Measurements from ENCODE around the gene ANTXR2.
"Not testable (repeated sequence)": the region's sequence is repeated elsewhere in the genome, so short reads cannot be mapped to it uniquely, and the experiment has no call there.

ANTXR2 gene

DNA sequence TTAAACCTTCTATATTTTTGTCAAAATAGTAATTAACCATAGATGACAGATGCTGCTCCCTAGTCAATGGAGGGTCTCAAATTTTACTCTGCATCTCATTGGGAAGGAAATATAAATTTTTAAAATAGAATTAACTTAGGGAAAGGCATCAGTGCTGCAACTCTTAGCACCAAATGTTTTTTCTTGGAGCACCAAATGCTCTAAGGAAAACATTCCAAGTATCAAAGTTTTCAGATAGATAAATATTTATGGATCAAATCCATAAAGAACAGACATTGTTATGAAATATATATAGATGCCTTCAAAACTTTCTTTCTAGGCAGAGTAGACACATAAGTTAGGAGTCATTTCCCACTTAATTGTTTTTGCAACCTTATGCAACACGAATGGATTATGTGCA is 168.7 kb downstream of the ANTXR2 start:
- no peak for DNase-seq

DNA sequence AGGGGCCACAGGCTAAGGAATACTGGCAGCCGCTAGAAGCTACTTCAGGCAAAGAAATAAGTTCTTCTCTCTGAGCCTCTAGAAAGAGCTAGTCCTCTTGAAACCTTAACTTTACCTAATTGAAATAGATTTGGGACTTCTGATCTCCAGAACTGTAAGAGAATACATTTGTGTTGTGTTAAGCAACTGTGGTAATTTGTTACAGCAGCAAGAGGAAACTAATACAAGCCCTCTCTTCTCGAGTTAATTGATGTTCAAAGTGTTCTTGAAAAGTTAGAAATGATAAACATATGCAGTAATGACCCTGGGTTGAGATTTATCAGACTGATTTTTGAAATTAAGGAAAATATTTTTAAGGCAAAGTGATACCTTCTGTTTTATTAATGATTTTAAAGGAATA is 172.8 kb downstream of the ANTXR2 start:
- DNase-seq: no peak

DNA sequence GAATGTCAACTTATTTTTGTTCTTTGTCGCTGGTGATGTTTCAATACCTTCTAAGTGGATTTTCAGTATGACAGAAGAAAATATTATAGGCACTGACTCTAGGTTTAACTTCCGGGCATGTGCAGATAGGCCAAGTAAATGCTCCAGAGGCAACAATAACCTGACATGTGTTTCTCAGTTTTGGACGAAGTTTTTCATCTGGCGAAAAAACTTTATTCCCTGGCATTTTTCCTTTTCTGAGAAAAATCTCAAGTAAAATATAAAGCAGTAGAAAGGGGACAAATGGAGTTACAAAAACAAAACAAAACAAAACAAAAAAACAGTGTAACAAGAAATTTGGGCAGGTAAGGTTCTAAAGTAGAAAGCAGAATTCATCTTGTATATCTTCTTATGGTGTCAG is 173.5 kb downstream of the ANTXR2 start:
- no peak for DNase-seq

DNA sequence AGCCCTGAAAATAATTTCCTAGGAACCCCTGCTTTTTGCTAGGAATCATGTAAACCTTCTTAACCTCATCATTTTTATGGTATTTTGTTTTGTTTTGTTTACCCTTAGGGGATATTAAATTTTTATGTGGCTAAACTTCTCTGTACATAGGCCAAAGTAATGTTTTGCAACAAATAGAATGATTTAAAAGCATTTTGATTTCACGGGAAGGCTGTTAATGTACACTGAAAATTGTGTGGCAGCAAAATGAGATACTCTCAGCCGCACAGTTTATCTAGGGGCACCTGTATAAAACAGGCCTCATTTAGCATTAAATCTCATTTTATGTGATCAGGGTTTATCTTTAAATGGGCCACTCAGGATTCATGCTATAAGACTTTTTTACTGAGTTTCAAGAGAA is 175.0 kb downstream of the ANTXR2 start:
- DNase-seq: no peak

DNA sequence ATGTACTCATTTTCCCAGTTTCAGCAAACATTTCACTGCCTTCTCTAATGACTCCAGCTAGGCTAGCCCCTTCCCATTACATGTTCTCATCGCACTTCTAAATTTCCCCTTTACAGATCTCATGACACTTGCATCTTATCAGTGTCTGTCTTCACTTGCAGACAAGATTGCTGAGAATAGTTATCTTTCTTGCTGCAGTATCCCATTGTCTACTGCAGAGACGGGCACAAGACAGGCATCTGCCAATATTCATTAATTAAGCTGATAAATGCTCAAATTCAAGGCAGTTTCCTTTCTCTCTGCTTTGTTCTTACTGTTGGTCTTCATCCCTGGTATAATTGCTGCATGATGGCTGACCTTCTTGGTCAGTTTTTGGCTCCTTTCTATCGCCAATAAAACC is 175.9 kb downstream of the ANTXR2 start:
- no peak for DNase-seq

DNA sequence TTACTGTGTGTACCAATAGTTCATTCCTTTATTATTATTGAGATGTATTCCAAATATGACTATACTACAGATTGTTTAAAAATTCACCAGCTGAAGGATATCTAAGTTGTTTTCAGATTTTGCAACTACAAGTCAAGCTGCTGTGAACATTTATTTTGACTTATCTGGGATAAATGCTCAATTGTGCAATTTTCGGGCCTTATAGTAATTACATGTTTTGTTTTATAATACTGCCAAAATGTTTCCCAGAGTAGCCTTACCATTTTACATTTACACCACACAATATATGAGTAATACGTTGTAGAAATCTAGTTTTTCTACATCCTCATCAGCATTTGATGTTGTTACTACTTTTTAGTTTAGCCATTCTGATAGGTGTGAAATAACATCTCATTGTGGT is 179.6 kb downstream of the ANTXR2 start:
- DNase-seq: no peak

DNA sequence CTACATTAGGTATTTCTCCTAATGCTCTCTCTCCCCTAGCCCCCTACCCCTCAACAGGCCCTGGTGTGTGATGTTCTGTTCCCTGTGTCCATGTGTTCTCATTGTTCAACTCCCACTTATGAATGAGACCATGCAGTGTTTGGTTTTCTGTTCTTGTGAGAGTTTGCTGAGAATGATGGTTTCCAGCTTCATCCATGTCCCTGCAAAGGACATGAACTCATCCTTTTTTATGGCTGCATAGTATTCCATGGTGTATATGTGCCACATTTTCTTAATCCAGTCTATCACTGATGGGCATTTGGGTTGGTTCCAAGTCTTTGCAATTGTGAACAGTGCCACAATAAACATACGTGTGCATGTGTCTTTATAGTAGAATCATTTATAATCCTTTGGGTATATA is 184.0 kb downstream of the ANTXR2 start:
- not testable (repeated sequence) for DNase-seq

DNA sequence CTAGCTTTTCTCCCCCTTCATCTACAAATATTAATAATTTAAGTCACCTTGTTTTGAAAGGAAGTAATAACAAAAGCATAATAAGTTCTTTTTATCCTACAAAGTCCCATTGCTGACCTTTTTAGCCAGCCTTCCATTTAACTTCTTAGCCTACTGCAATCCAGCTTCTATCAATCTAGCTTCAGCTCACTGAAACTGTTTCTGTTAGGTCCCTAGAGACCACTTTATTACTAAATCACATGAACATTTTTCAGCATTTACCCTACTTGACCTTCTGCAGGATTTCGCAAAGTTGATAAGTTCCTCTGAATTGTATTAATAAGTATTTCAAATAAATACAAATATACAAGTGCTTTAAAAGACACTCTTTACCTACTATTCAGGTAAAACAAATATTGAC is 186.5 kb downstream of the ANTXR2 start:
- DNase-seq: no peak

DNA sequence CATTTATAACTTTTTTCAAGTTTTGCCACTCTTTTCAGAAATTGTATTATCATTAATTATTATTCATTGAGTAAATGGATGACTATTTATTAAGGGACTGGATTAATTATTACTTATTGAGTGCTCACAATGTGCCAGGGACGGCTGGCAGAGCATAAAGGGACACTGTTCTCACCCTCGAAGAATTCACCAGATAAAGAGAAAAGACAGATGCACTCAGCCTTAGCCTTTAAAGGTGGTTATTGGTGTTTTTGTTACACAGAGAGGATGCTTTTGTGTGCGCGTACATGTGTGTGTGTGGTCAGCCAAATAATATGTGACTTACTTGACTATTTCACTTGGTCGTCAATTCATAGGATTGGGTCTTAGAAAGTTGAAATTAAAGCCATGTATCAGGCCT is 187.0 kb downstream of the ANTXR2 start:
- no peak for DNase-seq

DNA sequence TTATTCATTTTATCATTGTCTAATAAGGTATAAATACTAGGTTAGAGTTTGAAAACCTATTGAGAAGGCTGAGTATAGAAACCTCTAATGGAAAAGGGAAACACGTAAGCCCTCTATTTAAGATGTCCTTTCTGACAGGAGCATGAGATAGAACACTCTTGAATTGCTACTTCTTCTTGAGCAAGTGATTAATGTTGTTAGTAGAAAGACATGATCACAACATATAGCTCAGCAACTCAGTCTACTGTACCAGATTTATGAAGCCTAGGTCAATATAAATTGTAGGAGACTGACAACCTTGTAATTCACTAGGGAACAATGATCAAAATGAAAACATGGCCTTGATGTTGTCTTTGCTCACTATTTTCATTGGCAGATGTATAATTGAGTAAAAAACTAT is 189.7 kb downstream of the ANTXR2 start:
- DNase-seq: no peak

DNA sequence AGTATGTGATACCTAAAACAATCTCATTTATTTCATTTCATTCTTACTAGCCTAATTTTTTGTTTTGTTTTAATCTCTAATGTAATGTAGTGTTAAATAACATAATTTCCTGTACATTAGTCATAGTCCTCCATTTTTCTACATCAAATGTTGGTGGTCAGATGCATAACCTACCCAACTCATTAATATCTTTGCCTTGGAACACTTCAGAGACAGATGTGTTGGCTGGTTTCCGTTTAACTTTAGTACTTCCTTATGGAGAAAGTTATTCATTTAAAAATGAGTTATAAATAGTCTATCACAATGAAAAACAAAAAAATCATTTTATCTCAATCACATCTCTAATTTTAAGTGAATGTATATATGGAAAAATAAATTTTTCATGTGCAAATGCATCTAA is 190.2 kb downstream of the ANTXR2 start:
- DNase-seq: no peak

DNA sequence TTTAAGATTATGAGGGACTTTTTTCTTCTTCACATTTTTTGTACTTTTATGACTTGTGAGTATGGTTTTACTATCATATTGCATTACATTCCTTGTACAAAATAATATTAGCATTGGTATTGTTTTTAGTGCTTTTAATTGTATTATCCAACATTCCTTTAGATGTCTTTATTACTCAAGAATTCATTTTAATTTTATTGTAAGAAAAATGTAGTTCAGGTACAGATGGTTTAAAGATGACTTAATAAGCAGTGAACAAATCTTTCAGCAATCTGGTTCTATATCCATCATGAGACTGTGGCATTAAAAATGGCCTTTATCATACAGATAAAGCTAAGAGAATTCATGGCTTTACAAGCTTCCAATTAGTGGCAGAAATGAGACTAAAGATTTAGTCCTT is 191.6 kb downstream of the ANTXR2 start:
- no peak for DNase-seq

DNA sequence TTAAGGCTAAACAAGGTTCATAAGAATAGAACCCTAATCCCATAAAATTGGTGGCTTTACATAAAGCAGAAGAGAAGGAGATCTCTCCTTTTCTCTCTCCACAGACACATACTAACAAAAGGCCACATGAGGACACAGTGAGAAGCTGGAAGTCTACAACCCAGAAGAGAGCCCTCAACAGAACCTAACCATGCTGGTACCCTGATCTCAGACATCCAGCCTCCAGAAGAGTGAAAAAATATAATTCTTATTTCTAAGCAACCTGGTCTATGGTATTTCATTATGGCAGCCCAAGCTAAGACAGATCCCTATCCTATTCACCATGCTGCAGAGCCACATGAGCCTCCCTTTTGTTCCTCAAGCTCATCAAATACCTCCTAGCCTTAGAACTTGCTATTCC is 195.5 kb downstream of the ANTXR2 start:
- DNase-seq: no peak

DNA sequence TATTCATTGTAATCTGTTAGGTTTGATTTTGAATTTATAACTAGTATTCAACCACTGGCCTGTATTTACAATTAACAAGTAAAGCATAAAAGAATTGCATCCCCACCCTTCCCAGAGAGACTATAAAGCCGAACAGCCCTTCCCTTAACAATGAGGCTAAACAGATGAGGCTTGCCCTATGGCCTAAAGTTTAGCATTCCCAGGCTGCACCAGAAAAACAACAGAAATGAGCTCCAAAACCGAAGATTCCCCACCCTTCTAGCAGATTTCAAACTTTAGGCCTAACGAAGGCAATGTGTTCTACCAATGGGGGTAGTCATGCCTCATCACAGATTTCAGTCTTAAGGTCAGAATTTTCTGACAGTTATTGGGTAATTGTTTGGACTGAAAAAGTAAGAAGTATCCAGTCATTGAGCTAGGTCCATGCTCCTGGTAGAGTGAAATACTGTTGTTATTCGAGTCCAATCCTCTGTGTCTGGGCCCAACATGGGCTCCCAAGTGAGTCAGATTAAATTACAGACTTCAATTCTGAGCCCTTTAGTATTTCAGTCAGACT is 197.6 kb downstream of the ANTXR2 start:
- DNase-seq: no peak

DNA sequence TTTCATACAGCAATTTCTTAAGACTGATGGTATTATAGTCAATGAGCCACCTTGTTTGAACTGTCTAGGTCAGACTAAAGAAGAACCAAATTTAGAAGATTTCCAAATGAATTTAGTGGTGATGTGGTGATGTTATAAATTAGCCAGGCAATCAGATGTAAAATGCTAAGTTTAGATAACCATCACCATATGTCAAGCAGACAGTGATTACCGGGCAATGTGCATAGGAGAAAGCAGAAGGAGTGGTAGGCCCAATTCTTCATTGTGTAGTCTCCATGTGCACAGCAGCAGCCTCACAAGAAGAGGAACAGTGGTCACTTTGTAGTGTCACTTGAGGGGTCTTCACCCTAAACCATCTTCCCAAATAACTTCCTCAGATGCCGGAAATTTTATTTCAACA is 198.8 kb downstream of the ANTXR2 start:
- no peak for DNase-seq

DNA sequence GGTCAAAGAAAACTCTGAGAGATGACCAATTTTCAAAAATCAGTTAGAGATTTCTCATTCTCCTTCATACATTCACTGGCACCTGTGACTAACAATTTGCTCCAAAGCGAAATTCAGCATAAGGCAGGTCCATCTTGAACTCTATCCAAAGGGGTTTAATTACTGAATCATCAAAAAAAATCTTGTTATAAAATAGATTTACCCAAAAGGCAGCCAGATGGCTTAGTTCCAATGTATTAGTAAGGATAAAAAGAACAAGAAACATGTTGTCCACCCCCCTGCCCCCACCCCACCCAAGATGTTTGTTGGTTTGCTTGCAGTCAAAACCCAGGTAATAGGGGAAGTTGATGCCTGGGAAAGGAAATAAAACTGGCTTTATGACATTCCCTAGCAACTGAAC is 200.3 kb downstream of the ANTXR2 start:
- DNase-seq: no peak

DNA sequence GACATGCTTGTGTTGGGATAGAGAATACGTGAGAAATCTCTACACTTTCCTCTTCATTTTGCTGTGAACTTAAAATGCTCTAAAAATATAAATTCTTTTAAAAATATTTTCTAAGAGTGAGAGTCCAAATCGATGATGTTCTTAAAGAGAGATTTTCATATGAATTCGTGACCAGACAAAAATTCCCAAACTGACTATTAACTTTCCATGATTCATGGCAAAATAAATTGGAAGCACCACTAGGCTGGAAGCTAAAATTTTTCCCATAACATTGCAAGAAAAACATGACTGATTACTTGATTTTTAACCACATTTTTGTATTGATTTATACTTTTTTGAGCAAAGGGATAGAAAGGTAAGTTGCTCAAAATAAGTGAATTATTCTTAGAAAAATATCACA is 201.1 kb downstream of the ANTXR2 start:
- no peak for DNase-seq

DNA sequence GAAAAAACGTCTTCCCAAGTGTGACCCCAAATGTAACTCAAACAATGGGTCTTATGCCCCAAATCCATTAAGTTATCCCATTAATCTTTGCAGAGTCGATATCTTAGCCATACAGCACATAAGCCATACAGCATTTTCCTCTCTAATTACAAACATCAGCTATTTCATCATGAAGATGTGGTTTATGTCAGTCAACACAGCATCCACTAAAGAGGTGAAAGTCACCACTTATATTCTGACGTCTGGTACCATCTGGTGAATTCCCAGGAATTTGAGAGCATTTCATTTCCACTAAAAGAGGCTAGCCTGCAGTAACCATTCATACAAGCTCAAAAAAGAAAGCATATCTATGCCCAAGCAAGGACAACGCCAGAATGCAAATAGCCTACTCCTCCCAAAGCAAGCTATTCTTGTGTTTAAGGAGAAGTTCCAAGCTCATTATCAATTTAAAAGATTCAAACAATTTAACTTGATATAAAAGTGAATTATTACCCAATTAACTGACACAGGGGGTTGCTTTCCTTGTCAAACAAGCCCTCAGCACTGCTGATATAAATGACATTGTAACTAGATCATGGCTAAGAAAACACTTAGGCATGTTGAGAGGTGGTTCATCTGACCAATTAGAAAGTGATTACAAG is 203.3 kb downstream of the ANTXR2 start:
- DNase-seq: no peak

DNA sequence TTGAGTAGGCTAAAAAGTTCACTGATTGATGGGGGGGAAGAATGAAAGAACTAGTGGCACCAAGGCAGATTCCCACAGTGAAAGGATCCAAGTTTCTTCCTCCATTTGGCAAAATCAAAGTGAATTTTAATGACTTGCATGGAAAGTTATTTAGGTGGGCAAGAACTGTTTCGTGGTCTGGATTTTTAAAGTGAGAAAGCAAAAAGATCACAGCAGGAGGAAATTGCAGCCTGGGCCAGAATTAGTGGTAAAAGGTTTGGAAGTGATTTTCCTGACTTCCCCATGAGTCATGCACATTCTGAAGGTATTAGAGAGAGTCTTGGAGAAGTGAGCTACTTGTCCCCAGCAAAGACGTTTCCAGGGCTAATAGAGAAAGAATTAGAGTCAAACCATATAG is 207.8 kb downstream of the ANTXR2 start:
- DNase-seq: no peak

DNA sequence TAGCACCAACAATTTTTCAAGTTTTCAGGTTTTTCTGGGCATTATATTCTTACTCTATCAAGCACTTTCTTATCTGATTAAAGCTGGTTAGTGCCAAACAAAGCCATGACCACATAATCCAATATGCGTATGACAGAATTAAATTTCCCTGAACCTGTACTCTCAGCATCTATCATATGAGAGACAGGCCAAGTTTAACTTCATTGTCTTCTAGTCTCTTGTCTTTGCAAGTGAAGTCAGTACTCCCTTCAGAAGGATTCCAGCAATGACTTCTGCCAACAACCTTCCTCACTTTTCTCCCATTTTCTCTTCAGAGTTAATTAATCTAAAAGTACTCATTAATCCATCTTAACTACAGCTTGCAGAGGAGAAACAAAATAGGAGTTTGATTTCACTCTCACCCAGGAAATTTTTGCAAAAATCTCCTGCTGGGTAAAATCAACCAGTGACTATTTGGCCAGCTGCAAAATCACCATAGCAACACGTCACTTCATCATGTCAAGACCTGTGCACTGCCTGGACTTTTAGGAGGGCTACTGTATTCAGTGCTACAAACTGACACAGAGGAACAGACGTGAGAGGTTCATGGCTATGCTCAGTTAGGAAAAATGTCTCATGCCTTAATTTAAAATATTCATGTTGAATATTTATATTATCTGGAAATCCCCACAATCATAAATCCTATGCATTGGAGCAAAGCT is 208.4 kb downstream of the ANTXR2 start:
- DNase-seq: no peak

DNA sequence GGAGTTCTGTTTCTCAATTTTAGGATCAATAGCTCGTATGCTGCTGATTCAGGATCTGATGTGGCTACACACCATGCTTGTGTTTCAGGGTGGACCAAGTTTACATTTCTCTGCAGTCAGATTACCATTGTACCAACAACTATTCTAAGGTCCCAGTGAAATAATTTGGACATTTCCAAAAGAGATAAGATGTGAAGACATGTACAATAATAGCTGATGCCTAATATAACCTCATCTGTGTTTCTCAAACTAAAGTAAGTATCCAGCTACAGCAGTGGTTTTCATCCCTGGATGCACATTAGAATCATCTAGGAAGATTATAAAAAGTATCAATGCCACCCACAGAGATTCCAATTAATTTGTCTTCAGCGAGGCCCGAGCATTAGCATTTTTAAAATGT is 209.7 kb downstream of the ANTXR2 start:
- no peak for DNase-seq

DNA sequence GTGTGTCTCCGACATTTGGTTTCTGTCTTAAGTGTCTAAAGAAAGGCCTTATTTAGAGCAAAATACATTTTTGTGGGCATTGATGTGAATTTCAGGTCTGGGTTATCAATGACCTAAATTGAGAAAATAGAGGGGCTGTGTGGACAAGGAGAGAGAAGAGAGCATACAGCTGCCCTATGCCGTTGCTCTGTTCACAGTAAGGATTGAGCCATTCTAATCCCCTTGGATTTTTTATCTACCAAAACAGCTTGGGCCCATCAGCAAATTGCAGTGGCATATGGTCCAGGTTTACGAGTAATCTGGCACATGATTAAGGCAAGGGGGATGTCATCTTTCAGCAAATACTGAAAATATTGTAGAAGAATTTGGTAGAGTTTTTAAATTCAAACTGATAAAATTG is 210.2 kb downstream of the ANTXR2 start:
- DNase-seq: no peak

DNA sequence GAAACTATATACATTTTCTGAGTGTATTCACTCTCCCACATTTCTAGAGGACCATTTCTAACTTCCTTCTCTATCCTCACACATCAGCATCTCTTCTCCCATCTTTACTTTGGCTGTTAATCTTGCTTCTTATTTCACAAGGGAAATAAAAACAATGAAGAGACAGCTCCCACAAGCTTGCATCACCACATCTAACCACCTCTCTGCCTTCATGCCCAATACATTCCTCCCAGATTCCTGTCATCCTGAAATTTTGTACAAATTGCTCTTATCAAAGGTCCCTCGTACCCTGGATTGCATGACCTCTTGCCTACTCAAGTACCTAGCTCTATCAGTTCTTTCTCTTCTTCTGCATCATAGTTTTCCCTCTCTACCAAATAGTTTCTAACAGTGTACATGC is 215.2 kb downstream of the ANTXR2 start:
- DNase-seq: no peak

DNA sequence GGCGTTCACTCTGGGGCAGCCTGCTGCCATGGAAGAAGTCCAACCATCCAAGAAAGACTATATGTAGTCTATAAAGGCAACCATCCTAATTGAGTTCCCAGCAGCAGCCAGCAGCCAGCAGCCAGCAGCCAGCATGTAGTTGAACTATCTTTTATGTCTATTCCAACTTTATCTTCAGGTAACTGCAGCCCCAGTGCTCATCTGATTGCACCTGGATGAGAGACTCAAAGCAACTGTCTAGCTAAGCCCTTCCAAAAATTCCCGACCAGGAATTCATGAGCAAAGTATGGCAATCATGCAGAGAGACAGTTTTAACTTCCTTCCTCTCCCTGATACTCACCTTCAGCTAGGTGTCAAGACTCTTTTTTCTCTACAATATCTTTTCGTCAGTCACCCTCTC is 216.8 kb downstream of the ANTXR2 start:
- DNase-seq: no peak

Data from NK-92 treated with Interleukin-12 subunit alpha and Interleukin-12 subunit beta, amount 100 ng/mL, for 24 hours (cell line).